Omental fat pad (tissue), 4 donors: Measurements from ENCODE around the gene NTSR1. TPM values are rescaled to one million over a fixed set of nuclear protein-coding genes. Genes with fewer than 3 reads are reported as not detected.

Source experiments
- ATAC-seq: fragments of 150-250 bp; one replicate; pipeline ENCODE4 v1.9.1; 2016; ENCODE audit warnings: mild to moderate bottlenecking, moderate library complexity; ENCODE audit not compliant: low FRiP score
- DNase-seq: peaks from one replicate; pipeline ENCODE4 v3.0.0-alpha.2; 2019; ENCODE audit warnings: low spot score
- total RNA-seq, 4 donors: library from RNA; depleted of rRNA; stranded (reverse); fragments of >200 nt; gene quantifications; one replicate each; pipeline ENCODE4 v1.1.0, GENCODE V29; 2016
- TF ChIP-seq, protein P1 (sequence below), 3 donors: fragments of 450-650 bp; IDR thresholded peaks; one replicate each; pipeline ENCODE4 v1.5.1; 2016 to 2017; ENCODE audit warnings: antibody characterized with exemption in 3 of 3, mild to moderate bottlenecking in 3 of 3, moderate library complexity in 2 of 3

The NTSR1 gene
- total RNA-seq, 4 donors from 2014 or later, result 0.24 to 0.25 TPM; not detected in 2

DNA sequence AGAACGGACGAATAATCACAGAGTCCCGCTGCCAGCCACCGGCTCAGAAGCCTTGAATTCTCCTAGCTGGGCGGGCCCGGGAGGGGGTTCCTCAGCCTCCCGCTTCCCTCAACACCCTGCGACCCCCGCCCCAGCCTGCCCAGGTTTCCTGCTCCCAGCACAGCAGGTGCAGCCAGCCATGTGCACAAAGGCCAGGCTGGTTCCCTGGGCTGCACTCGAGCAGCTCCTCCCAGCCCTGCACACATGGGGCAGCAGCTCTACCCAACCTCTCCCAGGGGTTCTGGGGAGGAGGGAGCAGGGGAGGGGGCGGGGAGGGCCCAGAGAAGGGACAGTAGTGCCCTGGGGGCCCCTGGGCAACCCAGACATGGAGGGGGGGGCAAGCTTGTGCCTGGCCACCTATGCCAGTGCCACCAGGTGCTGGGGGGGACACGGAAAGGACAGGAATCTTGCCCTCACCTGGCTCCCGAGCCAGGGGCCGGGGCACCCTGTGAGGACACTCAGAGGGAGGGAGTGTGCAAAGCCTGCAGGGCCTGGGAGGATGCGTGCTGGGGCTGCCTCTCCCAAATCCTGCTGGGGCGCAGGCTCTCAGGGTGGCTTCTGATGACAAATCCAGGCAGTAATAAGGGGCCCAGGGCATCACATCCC is 1.2 kb upstream of the NTSR1 start:
- ATAC-seq (no peak), DNase-seq (no peak)

DNA sequence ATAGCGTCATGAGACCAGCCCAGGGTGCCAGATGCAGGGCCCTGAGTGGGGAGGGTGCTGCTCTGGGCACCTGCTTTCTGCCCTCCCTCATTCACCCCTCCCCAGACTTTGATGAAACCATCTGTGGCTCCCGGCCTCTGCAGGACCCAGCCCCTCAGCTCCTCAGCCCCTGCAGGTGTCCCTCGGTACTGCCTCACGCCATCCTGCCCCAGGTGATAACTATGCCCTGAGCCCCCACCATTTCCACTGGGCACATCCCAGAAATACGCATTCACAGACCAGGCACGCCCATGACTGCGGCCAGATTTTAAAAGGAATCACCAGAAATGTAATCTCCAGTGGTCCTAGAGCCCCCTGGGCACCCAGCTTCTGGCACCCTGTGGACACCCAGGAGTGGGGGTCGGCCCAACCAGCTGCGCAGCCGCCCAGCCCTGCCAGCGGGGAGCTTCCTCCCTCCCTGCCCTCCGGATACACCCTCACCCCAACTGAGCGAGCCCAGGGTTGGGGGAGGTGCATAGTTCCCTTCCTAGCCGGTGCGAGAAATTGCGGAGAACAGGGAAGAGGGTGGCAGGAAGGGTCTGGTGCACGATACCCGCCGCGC is 615 bp upstream of the NTSR1 start:
- TF ChIP-seq, protein P1, sequence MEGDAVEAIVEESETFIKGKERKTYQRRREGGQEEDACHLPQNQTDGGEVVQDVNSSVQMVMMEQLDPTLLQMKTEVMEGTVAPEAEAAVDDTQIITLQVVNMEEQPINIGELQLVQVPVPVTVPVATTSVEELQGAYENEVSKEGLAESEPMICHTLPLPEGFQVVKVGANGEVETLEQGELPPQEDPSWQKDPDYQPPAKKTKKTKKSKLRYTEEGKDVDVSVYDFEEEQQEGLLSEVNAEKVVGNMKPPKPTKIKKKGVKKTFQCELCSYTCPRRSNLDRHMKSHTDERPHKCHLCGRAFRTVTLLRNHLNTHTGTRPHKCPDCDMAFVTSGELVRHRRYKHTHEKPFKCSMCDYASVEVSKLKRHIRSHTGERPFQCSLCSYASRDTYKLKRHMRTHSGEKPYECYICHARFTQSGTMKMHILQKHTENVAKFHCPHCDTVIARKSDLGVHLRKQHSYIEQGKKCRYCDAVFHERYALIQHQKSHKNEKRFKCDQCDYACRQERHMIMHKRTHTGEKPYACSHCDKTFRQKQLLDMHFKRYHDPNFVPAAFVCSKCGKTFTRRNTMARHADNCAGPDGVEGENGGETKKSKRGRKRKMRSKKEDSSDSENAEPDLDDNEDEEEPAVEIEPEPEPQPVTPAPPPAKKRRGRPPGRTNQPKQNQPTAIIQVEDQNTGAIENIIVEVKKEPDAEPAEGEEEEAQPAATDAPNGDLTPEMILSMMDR (IDR thresholded peaks at IDR 0.05), result no peak
- no peak for ATAC-seq
- no peak for DNase-seq

More for the DNA sequence above, 1.2 kb upstream of the NTSR1 start:
- TF ChIP-seq, protein P1 (IDR thresholded peaks at IDR 0.05), result no peak

DNA sequence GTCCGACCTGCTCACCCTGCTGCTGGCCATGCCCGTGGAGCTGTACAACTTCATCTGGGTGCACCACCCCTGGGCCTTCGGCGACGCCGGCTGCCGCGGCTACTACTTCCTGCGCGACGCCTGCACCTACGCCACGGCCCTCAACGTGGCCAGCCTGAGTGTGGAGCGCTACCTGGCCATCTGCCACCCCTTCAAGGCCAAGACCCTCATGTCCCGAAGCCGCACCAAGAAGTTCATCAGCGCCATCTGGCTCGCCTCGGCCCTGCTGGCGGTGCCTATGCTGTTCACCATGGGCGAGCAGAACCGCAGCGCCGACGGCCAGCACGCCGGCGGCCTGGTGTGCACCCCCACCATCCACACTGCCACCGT is 885 bp downstream of the NTSR1 start:
- DNase-seq, result no peak
- no peak for ATAC-seq
- TF ChIP-seq, protein P1 (IDR thresholded peaks at IDR 0.05), result no peak

DNA sequence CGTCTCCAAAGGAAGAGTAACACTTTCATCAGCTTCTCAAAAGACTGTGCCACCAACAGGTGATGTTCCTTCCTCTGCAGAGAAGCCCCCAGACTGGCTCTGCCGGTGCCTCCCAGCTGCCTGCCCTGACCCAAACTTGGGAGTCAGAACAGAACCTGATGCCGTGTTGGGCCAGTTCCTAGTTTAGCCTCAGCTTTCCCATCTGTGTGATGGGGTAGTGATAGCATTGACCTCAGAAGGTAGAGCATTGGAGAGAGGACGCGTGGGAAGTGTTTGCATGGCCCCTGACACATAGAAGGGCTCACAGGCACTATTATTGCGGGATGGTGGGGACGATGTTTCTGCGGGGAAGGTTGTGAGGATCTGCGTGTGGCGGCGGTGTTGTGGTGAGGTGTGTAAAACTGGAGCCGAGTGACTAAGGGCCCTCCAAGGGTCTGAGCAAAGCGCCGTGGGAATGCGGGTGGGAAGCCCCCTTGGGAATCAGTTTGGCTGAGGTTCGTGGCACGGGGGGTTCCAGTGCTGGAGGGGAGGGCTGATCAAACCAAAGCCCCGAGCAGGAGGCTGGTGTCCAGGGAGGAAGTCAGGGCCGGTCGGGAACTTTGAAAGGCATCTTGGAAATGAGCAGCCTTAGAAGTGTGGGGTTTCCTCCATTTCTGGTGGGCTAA is 1.7 kb downstream of the NTSR1 start:
- DNase-seq (no peak), ATAC-seq (no peak)
- TF ChIP-seq, protein P1 (IDR thresholded peaks at IDR 0.05), result no peak

DNA sequence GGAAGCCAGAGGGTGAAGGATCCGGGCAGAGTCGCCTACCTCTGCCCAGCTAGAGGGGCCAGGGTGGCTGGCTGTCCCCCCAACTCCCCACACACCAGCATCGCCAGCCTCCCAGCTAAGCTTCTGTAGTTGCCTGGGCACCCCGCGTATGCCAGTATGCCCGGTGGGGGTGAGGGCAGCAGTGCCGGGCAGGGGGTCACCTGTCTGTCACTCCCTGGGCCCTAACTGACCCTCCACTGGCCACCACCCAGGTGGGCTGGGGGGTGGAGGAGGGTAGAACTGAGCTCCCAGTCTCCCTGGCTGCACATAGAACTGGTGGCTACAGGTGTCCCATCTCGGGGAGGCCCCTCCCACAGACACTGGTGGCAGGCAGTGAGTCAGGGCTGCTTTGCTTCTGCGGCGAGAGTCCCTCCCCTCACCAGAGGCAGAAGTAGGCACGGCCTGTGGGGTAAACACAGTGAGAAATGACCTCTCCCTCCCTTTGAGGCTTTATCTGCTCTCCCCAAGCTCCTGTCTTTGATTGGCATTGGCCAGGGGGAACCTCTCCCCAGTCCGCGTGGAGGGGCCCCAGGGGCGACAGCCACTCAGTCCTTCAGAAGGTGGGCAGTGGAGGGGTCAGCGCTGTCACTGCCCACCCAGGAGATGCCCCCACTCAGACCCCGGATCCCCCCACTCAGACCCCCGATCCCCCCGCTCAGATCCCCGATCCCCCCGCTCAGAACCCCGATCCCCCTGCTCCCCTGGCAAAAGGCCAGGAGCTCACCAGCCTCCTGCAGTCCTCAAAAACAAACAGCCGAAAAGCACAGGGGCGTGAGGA is 2.5 kb downstream of the NTSR1 start:
- TF ChIP-seq, protein P1 (IDR thresholded peaks at IDR 0.05), result no peak
- DNase-seq, result no peak

DNA sequence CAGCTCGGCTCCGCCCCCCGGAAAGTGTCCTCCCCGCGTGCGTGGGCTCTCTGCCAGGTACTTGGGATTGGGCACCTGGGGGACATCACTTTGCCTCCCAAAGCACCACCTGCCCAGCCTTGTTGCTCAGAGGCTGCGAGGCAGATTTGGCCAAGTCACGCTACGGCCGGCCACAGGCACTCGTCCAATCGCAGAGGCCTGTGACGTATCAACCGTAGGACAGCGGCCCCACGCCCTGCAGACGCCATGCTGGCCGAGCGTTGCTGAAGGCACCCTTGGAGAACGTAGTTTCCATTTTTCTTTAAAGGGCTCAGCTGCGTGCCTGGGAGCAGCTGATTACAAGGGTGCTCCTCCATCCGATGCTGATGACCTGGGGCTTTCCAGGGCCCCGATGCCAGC is 3.1 kb downstream of the NTSR1 start:
- TF ChIP-seq, protein P1 (IDR thresholded peaks at IDR 0.05), result no peak
- DNase-seq, result no peak
- no peak for ATAC-seq

More for the DNA sequence above, 2.5 kb downstream of the NTSR1 start:
- no peak for ATAC-seq
